ENCODE results near the gene OR1I1. TPM values are rescaled to one million over a fixed set of nuclear protein-coding genes. Genes with fewer than 3 reads are reported as not detected.

The OR1I1 gene
- total RNA-seq, 2 donors from 2014 or later, result not detected

DNA sequence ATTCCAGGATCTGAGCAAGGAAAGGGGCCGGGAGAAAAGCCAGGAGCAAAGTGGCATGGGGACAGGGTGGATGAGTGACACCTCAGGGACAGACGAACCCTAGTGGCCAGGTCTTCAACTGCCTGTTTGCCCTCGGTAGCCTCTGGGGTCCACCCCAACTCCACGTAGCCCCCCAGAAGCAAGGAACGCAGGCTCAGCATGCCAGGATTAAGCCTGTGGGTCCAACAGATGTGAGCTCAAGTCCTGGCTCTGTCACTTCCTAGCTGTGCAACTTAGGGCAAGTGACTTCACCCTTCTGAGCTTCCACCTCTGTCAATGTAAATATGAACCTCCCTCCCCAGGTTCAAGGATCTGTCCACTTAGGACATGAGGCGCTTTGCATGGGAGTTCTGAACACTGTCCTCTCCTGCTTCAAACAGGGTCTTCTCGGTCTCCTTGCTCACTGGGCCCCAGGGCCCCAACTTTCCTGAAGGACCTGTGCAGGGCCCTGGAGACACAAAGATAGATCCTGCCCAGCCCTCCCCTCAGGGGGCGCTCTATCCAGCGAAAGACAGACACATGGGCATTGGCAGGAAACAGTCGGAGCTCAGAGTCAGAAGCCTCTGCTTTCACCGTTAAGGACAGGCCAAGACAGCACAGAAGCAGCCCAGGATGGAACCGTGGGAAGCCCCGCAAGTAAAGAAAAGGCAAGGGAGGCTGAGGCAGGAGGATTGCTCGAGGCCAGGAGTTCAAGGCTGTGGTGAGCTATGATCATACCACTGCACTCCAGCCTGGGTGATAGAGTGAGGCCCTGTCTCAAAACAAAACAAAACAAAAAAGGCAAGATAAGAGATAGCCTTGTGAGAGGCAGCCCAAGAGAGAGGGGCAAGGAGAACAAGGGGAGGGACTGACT lies 38.4 kb downstream of the OR1I1 start:
- peaks cover 5% of the 10 kb centered on the region for H3K4me1 Mint-ChIP-seq

DNA sequence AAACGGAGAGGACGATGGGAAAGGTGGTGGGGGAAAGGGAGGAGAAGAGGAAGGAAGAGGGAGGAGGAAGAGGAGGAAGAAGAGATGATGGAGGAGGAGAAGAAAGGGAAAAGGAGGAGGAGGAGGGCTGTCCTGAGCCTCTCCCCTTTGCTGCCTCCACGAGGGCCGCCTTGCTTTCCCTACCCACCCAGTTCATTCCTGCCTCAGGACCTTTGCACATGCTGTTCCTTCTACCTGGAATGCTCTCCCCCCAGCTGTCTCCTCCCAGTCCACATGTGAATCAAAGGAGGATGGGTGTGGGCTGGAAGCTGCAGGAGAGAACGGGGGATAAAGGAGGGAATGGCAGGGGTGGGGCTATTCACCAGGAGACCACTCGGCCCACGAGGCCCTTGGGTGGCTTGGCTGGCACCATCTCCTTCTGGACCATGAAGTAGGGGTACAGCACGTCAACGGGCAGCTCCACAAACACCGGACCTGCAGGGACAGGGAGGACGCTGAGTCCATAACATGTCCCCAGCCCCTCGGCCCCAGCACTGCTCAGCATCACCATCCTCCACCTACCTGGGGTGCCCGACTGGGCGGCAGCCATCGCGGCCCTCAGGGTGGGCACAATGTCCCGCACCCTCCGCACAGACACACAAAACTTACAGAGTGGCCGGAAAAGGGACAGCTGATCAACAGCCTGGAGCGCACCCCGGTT lies 40.5 kb downstream of the OR1I1 start:
- H3K27ac Mint-ChIP-seq, result no peak overlapping the region
- H3K27me3 Mint-ChIP-seq, result no peaks in the 10 kb centered on the region
- H3K9me3 Mint-ChIP-seq, result no peaks in the 10 kb centered on the region
- H3K4me3 Mint-ChIP-seq, result no peak overlapping the region
- peaks cover 5% of the 10 kb centered on the region for H3K4me1 Mint-ChIP-seq
- peaks cover 68% of the 10 kb centered on the region for H3K36me3 Mint-ChIP-seq (ENCODE audit: low read depth)
- ATAC-seq (replicated peaks), result no peak

More for the DNA sequence above, 38.4 kb downstream of the OR1I1 start:
- H3K4me3 Mint-ChIP-seq, result no peak overlapping the region
- H3K27ac Mint-ChIP-seq, result peak overlapping the region; percentile 11
- ATAC-seq (replicated peaks), result no peak
- peaks cover 84% of the 10 kb centered on the region for H3K36me3 Mint-ChIP-seq (ENCODE audit: low read depth)
- no peaks in the 10 kb centered on the region for H3K27me3 Mint-ChIP-seq
- no peaks in the 10 kb centered on the region for H3K9me3 Mint-ChIP-seq

DNA sequence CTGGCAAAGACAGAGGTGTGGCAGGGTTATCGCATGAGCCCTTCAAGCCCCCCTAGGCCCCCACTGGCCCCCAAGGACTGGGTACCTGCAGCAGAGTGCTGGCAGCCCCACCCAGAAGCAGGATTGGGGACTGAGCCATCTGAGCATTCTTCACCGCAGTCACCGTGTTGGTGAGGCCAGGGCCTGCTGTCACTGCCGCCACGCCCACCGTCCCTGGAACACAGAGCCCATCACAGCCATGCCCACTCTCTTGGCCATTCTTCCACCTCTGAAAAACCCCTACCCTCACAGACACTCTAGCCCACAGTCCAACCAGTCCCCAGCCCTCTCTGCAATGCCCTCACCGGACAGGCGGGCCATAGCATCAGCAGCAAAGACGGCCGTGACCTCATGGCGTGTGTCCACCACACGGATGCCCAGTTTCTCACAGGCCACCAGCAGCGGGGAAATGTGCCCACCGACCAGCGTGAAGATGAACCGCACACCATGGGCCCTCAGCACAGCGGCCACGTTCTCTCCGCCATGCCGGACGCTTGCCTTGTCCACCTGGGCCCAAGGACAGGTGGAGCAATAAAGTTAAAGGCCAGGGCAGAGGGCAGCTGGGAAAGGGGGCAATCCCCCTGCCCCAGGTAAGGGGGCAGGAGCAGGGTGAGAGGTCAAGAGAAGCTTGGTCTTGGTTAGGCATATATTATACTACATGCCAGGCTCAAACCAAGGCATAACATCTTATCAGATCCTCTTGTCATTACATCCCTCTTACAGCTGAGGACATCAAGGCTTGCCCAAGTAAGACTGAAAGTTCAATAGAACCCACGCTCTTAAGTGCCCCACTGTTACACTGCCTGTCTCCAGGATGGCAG lies 41.2 kb downstream of the OR1I1 start:
- no peaks in the 10 kb centered on the region for H3K27me3 Mint-ChIP-seq
- ATAC-seq (replicated peaks), result no peak
- no peak overlapping the region for H3K27ac Mint-ChIP-seq
- no peaks in the 10 kb centered on the region for H3K9me3 Mint-ChIP-seq
- peak overlapping the region; percentile 88 for H3K4me3 Mint-ChIP-seq
- H3K36me3 Mint-ChIP-seq (ENCODE audit: low read depth), result peaks cover 60% of the 10 kb centered on the region
- peaks cover 5% of the 10 kb centered on the region for H3K4me1 Mint-ChIP-seq

GRCh38 chr19:15123900-15124299 lies 41.9 kb downstream of the OR1I1 start:
- H3K27ac Mint-ChIP-seq, result peak overlapping the region; percentile 93
- peaks cover 54% of the 10 kb centered on the region for H3K36me3 Mint-ChIP-seq (ENCODE audit: low read depth)

DNA sequence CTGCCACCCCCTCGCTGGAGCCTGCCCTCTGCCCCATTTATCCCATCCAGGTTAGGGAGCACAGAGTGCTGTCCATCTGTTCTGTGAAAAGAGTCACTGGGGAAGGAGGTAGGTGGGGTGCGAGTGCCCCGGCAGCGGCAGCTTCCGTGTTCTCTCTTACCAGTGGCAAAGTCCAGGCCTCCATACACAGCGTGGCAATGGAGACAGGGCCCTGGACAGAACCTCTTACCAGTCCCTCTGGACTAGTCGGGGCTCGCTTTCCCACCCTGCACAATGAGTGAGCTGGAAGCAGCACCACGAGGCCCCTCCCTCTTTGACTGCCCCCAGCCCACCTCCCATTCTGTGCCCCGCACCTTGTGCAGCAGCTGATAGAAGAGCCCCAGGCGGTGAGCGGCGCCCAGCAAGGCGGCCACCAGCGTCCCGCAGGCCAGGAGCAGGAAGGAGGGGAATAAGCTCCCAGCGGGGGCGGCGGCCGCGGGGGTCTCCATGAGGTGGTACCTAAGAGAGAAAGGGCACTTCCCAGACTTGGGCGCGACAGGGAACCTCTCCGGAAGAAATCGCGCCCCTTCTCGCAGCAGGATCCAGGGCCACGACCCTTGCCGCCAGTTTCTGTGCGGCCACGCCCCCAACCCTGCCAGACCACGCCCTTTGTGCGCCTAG lies 42.7 kb downstream of the OR1I1 start:
- Mint-ChIP-seq H3K4me3 (peak overlapping the region; percentile 88), H3K36me3 (ENCODE audit: low read depth) (peaks cover 46% of the 10 kb centered on the region), H3K4me1 (peaks cover 13% of the 10 kb centered on the region), H3K27me3 (no peaks in the 10 kb centered on the region), H3K27ac (peak overlapping the region; percentile 93), H3K9me3 (no peaks in the 10 kb centered on the region)
- no peak for ATAC-seq (replicated peaks)

More at GRCh38 chr19:15123900-15124299, 41.9 kb downstream of the OR1I1 start:
- Mint-ChIP-seq H3K4me3 (peak overlapping the region; percentile 88), H3K9me3 (no peaks in the 10 kb centered on the region), H3K4me1 (peaks cover 7% of the 10 kb centered on the region), H3K27me3 (no peaks in the 10 kb centered on the region)
- ATAC-seq (replicated peaks), result no peak

- H3K4me3 Mint-ChIP-seq, result peak overlapping the region; percentile 88
- H3K36me3 Mint-ChIP-seq (ENCODE audit: low read depth), result peaks cover 38% of the 10 kb centered on the region
- no peaks in the 10 kb centered on the region for H3K27me3 Mint-ChIP-seq
- H3K9me3 Mint-ChIP-seq, result no peaks in the 10 kb centered on the region
- H3K27ac Mint-ChIP-seq, result peak overlapping the region; percentile 93
- H3K4me1 Mint-ChIP-seq, result peaks cover 19% of the 10 kb centered on the region
- ATAC-seq (replicated peaks), result peak; percentile 89
These were observed 43.4 kb downstream of the OR1I1 start for GRCh38 chr19:15125232-15126067.

DNA sequence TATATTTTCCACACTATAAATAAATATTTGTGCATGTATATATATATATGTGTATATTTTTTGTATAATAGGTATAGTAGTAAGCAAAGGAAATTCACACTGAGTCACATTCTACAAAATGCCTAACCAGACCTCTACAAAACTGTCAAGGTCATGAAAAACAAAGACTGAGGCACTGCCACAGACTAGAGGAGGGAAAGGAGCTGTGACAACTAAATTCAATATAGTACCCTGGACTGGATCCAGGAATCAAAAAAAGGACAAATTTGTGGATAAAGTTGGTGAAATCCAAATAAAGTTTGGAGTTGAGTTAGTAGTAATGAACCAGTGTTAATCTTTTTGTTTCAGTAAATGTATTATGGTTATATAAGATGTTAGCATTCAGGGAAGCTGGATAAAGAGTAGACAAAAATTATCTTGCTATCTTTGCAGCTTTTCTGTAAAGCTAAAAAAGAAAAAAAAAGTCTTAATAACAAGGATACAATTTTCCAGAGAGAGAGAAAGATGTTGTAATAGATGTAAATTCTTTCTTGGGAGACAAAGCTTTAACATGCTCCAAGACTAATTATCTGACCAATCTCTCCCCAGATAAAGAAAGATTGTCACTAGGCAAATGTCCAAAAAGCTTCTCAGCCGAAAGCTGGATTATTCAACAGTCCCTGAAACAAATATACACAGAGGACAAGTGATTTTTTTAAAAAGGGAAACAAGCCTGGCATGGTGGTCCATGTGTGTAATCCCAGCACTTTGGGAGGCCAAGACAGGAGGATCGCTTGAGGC lies 44.3 kb downstream of the OR1I1 start:
- ATAC-seq (replicated peaks), result no peak
- Mint-ChIP-seq H3K4me1 (peaks cover 20% of the 10 kb centered on the region), H3K27me3 (no peaks in the 10 kb centered on the region), H3K36me3 (ENCODE audit: low read depth) (peaks cover 30% of the 10 kb centered on the region), H3K27ac (peak overlapping the region; percentile 93), H3K9me3 (no peaks in the 10 kb centered on the region), H3K4me3 (peak overlapping the region; percentile 88)

DNA sequence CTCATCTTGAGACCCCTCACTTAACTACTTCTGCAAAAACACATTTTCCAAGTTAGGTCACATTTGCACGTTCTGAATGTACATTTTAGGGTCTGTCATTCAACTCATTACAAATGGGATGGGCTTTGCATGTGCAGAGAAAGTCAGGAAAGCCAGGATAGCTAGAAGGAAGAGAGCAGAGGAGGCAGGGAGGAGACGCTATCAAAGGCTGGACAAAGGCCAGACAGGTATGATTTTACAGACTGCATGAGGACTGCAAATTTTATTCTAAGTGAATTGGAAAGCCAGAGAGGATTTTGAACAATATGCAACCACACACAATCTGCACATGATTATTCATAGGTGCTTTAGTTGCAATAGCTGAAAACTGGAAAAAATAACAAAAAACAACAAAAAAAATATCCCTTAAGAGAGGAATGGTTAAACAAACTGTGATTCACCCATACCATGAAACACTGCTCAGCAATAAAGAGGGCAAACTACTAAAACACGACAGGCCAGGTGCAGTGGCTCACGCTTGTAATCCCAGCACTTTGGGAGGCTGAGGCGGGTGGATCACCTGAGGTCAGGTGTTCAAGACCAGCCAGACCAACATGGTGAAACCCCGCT lies 46.3 kb downstream of the OR1I1 start:
- Mint-ChIP-seq H3K36me3 (ENCODE audit: low read depth) (peaks cover 11% of the 10 kb centered on the region), H3K9me3 (no peaks in the 10 kb centered on the region), H3K4me1 (peaks cover 20% of the 10 kb centered on the region), H3K27ac (peak overlapping the region; percentile 97), H3K4me3 (no peak overlapping the region), H3K27me3 (no peaks in the 10 kb centered on the region)
- no peak for ATAC-seq (replicated peaks)

DNA sequence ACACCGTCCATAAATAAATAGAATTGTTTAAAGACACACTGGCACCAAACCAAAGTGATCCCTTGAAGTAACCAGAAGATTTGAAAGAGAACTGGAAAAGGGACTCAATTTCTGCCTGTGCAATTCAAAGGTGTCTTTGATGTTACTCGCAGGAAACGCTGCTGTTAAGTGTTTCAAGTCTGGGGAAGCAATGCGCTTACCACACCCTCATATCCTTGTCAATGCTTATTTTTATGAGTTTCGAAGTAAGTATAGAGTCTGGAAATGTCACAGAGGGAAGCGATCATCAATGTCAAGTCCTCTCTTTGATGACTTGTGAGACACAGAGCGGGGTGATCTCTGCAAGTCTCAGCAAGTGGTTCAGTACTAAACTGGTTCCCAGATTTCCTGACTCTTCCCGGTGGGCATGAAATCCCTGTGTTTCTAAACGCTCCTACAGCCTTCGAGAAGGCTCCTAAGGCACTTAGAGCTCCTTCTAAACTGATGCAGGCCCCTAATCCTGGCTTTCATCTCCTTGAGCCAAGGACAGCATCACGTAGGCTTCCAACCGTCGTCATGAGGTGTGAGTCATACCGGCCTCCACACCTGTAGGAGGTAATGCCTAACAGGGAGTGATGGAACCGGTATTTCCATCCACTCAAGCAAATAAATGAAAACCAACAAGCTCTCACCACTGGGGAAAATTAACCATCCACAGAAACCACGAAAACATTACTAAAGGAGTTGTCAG lies 48.0 kb downstream of the OR1I1 start:
- Mint-ChIP-seq H3K4me3 (peak overlapping the region; percentile 84), H3K27me3 (no peaks in the 10 kb centered on the region), H3K9me3 (no peaks in the 10 kb centered on the region), H3K36me3 (ENCODE audit: low read depth) (peaks cover 8% of the 10 kb centered on the region), H3K27ac (peak overlapping the region; percentile 97), H3K4me1 (peaks cover 15% of the 10 kb centered on the region)
- peak; percentile 61 for ATAC-seq (replicated peaks)

- Mint-ChIP-seq H3K9me3 (no peaks in the 10 kb centered on the region), H3K27ac (no peak overlapping the region), H3K4me1 (no peaks in the 10 kb centered on the region), H3K27me3 (no peaks in the 10 kb centered on the region), H3K36me3 (ENCODE audit: low read depth) (no peaks in the 10 kb centered on the region), H3K4me3 (no peak overlapping the region)
- peak; percentile 70 for ATAC-seq (replicated peaks)
These were observed 54.4 kb downstream of the OR1I1 start for GRCh38 chr19:15136234-15136954.

- no peak overlapping the region for H3K27ac Mint-ChIP-seq
- no peaks in the 10 kb centered on the region for H3K36me3 Mint-ChIP-seq (ENCODE audit: low read depth)
- H3K4me3 Mint-ChIP-seq, result no peak overlapping the region
- H3K27me3 Mint-ChIP-seq, result no peaks in the 10 kb centered on the region
- ATAC-seq (replicated peaks), result no peak
- H3K9me3 Mint-ChIP-seq, result no peaks in the 10 kb centered on the region
- no peaks in the 10 kb centered on the region for H3K4me1 Mint-ChIP-seq
These were observed 55.8 kb downstream of the OR1I1 start for GRCh38 chr19:15137777-15138176.
